SW 1271 (cell line): ENCODE data around the gene PVALB.
A peak's percentile ranks its signal among the peaks of the same experiment; 100 is the strongest.

Source experiments
- DNase-seq, 2 experiments: peaks; one replicate each; lab custom pipeline; 2025; lab: John Stamatoyannopoulos, UW

PVALB gene

DNA sequence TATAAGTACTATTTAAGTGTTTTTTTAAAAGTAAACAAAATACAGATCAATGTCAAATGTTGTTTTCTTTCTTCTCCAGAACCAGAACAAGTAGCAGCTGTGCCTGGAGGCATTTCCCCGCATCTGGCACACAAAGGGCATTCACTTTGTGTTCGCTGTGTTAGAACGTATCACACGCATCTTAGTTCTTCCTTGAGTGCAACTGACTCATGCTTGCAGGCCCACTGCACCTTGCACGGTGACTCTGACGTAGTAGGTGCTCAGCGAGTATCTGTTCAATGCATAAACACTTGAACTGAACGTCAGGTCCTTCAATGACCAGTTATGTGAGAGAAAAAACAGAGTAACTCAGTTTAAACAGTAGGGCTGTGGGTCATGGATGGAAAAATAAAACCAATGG lies 44.4 kb downstream of the PVALB start:
- no peak for DNase-seq

DNA sequence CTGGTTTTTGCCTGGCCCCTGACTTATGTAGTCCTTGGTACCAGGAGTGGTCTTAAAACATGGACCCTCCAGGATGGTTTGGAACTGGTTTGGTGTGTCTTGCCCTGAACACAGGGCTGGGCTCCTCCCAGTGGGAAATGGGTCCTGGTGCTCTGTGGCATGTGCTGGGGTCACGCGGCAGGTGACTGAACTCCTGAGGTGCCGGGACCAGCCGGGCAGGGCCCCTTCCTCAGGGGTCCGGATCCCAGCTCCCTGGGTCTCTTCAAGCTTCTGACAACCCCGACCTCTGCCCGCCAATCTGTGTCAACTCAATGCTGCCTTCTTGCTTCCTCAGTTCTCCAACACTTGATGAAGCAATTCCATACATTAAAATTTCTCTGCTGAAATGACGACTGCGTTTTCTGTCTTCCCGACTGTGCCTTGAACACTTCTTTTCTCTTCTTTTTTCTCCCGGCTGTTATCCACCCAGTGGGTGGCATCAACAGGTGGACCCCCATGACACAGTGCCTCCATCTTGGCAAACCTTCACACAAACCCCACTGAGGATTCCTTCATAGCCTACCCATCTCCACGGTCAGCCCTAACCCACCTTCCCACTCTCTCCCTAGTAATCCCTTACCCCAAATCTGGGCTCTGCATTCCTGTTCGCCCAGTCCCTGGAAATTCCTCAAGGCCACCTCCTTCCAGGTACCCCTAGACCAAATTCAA lies 45.3 kb downstream of the PVALB start:
- no peak for DNase-seq

DNA sequence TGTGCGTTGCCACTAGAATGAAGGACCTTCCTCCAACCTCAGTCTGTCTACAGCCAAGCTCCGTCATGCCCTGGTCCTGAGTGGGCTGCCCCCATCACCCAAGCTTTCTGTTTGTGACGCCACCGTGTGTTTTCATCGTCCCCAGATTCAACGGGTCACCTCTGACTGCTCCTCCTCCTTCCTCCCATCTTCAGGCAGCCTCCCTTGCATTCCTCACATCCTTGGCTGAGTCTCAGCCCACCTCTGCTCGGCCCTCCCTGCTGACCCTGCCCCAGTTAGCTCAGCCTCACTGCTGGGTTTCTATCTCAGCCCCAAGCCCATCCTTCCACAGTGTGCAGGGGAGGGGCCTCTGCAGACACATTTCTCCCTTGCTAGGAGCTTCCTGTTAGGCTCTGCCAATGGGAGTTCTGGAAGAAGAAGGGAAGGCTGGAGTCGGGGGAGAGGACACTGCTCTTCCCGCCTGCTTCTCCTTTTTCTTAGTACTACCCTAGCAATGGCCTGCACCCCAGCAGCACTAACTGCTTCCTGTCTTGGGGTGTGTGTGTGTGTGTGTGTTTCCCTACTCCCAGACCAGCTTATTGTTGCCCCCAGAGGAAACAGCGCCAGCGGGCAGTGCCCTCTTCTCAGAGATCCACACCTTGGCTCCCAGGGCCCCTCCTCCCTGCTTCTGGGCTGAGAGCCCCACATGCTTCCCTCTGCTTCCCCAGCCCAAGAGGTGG lies 46.2 kb downstream of the PVALB start:
- DNase-seq: no peak

DNA sequence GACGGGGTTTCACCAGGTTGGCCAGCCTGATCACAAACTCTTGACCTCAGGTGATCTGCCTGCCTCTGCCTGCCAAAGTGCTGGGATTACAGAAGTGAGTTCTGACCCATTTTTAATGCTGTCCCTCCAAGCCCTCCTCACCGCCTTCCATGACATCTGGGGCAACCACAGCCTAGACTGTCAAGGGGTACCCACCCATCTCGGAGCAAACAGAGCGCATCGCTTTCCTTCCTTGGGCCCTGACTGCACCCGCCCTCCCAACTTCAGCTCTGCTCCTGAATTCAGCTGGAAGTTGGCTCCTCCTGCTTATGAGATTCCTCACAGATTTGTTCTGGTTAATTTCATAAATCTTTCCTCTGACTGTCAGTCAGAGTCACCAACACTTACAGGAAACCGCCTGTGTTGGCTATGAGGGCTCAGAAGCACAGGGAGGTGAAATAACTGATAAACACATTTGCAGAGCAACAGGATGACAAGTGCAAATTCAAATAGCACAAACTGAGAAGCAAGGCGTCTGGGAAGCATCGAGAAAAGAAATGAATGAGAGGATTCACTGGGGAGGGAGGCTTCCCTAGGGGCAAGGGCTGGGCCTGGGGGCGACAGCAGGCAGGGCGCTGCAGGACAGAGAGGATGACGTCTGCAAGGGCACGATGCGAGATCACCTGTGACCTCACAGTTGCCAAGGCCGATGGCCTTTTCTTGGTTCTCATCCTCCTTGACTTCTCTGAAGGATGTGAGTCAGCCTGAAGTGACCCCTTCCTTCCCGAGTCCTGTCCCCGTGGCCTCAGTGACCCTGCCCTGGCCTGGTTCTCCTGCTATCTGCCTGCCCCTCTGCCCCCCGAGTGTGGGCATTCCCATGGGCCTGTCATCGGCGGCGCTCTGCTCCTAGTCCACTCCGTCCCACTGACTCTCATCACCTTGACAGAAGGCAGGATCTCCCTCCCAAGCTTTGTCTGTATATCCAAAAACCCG lies 47.0 kb downstream of the PVALB start:
- no peak for DNase-seq

DNA sequence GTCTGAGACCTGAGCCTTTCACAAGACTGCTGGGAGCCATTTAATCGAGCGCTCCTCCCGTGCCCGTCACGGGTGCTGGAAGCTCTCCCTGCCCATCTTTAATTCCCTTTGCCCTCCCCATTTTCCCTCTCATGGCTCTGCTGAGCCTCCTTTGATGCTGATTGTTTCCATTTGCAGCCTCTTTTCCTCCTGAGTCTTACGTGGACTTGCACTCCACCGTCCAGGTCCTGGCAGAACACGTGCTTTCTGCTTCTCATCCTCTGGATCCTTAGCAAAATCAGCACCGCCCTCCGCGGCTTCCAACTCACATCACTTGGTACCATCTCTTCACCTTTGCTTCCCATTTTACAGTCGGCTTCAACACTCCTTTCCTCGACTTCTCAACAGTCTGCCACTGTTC lies 48.2 kb downstream of the PVALB start:
- DNase-seq: no peak

DNA sequence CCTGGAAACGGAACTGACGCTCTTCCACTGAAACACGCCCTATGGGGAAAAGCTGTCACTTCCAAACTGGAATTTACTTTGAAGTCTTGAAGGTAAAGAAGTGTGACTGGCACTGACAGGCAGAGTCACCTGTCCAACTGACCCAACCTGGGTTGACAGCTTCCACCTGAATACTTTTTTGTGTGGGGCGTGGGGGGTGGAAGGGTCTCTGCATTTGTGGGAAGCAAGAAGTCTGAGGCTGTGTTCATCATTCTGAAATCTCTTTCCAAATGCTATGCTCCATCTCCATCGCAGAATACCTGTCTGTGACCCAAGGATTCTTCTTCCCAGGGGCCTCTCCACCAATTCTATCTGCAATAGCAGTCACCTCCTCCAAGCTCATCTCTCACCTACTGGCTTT lies 48.7 kb downstream of the PVALB start:
- no peak for DNase-seq

DNA sequence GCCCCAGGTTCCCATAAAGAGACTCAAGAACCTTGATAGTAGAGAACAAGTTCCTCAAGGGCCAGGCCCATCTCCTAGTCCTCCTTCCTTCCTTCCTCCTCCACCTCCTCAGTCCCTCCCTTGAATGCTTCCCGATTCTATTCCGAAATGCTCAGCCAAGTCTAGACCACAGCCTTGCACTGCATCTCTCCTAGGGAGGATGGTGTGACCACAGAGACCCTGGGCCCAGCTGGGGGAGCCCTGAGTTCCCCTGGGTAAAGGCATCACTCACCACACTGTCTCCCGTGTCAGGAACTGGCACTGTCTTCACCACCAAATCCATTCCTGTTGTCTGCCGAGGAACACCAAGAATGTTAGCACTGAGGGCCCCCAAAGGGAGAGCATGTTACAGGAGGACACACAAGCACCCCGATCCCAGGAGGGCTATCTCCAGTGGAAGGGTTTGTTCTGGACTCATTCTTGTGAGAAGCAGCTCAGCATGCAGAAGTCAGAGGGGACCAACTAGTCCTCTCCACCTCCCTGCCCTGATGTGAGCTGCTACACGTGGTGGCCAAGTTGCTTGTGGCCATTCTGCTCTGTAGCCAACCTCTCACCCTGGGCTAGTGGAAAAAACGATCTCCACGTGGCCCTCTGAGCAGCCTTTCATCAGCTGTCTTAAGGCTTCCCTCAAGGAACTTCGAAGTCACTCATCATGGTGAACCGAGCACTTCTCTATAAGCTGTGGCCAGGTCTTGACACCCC lies 49.6 kb downstream of the PVALB start:
- DNase-seq: no peak

DNA sequence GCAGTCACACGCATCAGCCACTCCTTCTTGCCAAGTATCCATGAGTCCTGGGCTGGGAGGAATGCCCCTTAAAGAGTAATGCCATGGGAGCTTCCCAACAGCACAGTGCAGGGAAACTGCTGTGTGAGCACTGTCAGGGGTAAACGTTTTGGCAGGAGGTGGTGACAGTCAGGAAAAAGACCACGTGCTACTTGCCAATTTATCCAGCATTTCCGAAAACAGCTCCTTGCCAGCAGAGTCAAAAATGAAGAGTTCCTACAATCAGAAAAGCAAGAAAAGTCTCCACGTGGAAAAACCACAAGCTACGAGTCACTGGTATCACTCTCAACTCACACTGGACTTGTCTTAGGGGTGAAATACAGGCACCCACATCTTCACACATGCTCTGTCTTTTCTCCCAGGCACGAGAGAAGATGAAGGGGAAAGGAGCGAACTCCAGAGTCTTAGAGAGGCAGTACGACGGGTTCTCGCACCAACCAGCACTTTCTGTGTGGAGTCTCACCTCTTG lies 50.8 kb downstream of the PVALB start:
- no peak for DNase-seq

DNA sequence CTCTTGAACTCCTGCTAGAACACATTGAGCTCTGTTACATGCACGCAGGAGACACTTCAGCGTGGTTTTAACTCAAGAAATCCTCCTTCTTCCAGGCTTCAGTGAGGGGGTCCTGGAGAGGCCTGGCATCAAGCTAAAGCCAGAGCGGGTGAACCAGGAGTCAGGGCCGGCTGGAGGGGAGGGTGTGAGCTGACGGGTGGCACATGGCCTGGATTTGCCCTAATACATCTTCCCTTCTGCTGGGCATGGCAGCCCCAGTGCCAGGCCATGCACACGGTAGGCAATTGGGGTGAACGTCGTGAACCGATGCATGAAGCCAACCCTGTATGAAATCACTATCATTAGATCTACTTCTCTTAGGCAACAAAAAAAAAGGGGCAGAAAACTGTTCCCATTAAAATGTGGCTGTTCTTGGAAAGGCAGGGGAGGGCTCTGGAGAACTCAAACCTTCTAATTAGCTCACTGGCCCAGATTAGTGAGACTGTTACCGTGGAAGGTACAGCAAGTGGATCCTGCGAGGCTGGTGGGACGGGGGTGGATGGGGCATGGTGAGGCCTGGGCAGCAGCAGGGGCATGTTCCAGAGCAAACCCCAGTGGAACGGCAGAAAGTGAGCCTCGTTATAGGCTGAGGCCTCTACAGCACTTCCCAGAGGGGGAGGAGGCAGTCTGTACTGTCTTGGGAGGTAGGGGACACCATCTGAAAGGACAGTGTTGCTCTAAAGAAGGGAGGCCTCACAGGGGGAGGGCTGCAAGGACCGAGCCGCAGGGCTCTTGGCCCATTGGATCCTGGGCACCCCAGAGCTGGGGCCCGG lies 51.5 kb downstream of the PVALB start:
- no peak for DNase-seq

DNA sequence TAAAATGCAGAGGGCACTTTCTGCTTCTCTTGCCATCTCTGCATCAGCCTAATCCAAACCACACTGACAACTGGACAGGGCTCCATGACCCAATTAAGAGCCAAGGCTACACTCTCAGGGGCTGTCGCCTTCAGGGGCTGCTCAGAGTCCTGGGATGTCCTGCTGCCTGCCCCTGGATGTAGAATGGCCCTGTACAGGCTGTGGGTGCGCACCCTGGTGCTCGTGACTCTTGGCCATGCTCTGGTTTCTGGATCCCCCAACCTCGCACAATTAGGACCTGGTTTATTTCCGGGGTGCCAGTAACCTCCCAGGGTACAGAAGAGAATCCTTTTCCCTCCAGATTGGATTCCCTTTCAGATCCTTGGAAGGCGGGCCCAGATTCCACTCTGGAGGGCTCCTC lies 52.2 kb downstream of the PVALB start:
- no peak for DNase-seq

DNA sequence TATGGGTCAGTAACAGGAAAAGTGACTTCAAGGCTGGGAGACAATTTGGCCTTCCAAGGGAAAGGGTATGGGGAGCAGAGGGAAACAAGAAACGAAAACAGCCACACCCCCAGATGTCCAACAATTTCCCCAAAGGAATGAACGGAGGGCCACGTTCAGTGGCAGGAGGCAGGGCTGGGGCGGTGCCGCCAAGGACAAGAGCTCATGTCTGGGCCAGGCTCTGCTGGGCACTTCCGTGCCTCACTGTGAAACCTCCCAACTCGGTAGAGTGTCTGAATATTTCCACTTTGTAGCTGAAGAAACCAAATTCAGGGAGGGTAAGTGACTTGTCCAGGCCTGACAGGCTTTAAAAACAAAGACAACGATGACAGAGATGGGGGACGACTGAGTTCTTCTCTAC lies 52.8 kb downstream of the PVALB start:
- DNase-seq: no peak

DNA sequence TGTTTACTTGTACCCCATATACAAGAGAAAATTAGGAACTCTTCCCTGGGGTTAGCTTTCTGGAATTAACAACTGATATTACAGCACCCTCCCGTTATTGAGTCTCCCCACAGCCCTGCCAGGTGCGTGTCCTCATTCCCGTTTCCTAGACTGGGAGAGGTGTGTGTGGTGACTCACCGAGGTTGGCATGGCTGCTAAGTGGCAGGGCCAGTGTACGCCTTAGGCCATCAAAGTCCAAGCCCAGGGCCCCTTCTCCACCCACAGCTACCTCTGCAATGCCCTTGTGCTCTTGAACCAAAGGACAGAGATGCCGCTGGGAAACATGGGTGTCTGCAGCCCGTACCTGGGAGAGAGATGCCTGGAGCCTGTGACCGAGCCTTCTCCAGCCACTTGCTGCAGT lies 53.3 kb downstream of the PVALB start:
- DNase-seq: no peak

DNA sequence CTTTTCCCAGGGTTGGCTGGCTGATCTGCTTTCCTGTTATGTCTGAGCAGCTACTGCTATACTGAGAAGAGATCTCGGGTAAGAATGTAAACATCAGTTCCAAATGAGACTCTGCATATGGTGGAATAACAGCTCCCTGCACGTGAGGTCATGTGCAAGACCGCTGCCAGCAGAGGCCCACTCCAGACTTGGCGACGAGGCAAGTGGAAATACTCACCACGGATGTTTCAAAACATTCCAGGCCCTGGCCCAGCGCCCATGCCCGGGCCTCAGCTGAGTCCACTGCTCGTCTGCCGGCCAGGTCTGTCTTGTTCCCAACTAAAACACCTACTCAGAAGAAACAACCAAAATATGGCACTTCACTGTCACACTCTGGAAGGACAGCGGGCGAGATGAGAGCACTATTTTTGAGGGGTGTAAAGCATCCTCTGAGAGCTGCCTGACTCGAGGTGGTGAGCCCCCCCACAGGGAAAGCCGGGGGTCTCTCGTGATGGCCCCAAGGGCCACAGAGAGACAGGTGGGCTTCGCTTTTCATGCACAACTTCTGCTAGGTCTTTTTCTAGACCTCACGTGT lies 54.1 kb downstream of the PVALB start:
- no peak for DNase-seq

DNA sequence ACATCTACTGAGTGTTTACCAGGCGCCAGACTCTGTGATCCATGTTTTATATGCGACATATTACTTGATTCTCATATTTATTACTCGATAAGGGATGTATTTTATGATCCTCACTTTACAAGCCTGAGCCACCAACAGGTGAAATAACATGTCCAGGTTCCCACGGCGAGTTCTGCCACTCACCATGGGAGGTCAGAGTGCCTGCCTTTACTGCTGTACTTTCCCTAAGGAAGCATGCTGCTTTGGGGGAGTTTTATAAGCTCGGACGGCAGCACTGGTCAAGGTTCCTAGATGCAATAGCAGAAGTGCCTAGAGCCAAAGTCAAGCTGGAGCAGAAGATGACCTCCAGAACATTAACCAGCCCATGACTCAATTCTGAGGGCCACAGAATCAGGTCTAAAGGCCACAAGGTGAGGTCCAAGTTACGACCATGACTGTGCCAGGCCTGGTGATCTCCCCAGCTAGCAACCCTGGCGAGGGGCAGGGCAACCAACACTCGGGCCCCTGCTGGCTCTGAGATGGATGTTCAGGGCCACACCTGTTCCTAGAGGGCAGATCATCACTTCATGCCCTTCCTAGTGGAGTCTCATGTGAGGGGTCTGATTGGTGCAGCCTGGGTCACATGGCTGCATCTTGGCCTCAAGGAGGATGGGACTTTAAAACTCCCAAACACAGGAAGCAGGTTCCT lies 55.1 kb downstream of the PVALB start:
- DNase-seq: no peak

DNA sequence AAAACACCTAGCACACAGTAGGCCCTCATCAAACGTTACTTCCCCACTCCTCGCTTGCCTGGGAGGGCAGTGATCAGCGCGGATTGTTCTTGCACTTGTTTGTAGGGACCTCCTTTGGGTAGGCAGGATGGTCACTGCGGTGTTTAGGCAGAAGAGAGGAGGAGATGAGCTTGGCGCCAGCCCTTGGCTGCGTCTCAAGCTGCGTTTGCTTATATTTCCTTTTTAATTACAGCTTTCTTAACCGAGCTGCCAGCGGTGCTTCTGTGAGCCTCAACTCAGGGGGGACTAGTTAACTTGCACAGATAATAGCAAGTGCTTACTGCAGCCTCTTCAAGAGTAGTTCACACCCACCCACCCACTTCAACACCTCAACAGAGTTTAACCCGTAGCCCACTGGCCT lies 56.0 kb downstream of the PVALB start:
- no peak for DNase-seq

DNA sequence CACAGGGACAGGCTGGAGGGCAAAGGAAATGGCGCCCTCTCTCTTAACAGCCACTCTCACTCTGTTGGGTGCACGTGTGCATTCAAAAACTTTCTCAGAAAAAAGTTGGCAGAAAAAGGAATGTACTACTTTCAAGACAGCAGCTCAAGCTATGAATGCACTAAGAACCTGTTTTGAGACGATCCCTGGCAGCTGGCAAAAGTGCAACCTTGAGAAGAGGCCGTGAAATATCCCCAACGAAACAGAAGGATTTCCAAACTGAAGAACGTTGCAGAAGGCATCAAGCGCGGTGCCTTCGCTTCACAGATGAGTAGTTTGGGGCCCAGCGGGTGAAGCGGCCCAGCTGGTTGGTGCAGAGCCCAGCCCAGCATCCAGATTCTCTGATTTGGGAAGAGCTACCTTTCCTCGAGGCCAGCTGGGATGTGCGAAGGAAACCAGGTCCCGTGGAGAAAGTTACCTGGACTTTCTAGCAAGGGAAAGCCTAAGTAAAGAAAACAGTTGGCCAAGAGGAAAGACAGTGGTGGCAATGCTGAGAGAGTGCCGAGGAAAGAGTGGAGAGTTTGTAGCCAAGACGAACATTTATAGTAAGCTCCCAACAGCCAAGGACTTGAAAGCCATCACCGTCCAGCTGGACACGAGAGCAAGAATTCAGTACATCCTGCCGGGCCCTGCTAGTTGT lies 57.2 kb downstream of the PVALB start:
- no peak for DNase-seq

DNA sequence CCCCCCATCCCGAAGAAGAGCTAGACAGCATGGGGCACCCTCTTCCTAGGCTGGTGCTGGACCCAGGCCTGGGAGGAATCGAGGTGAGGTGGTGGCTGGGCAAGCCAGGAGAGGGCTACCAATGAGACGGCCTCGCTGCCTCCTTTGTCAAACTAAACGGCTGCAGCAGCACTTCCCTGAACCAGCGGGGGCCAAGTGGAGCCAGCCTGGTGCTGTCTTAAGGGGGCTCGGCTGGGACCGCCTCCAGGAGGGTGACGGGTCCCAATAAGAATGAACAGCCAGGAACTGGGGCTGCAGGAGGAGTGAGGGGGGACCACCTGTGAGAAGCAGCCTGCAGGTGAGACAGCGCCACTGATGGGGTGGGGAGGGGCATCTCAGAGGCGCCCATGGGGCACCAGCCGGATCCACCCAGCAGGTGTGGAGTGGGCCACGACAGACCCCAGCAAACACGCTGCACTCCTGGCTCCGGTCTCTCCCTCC lies 58.0 kb downstream of the PVALB start:
- DNase-seq: no peak

DNA sequence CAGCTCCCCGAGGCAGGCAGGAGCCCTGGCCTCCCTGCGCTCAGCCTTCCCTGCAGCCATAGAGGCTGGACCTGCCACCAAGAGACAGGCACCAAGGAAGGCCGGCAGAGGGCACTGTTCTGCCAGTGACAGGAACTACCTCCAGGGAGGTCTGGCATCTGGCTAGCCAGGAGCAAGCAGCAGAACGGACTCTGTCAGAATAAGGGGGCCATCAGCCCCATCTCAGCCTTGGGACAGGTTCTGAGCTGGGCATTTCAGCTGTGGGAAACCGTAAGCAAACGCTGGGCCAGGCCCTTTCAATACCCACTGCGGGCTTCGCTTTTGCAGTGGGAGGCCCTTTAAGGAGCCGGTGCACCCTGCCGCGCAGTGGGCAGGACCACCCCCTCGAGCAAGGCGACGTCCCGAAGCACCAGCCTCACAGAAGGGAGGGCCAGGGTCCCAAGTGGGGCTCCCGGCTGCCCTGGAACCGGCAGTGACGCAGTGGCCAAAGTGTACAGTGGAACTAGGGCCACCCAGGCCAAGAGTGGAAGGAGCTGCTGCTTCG lies 59.1 kb downstream of the PVALB start:
- DNase-seq: peak in 1 of 2 experiments; percentile 44
